H1 (cell line): ENCODE results near the gene SEC63. TPM values are rescaled to one million over a fixed set of nuclear protein-coding genes. Genes with fewer than 3 reads are reported as not detected.

Source experiments
- CTCF ChIA-PET: fragments of 300-600 bp; sonication (Branson Sonifier 250); formaldehyde crosslinking; loops from one replicate; lab custom pipeline; 2021; ENCODE audit not compliant: partially characterized antibody; lab: Charles Lee
- POLR2A ChIA-PET: fragments of 300-600 bp; sonication (Branson Sonifier 250); formaldehyde crosslinking; loops from one replicate; lab custom pipeline; 2021; ENCODE audit warnings: inconsistent platforms; ENCODE audit not compliant: partially characterized antibody; lab: Charles Lee
- DNase-seq, 2 experiments: peaks; one replicate each; pipeline versions ENCODE4 v3.0.0 to v3.0.0-alpha.2; 2010 to 2022; ENCODE audit warnings: low spot score in 2 of 2, low read depth in 1 of 2, mixed read lengths in 1 of 2
- FAIRE-seq: peaks from 2 replicates; lab custom pipeline; 2011; peaks lifted over from hg19 to GRCh38; lab: Jason Lieb, UNC
- H2AFZ ChIP-seq: 2 replicates; pipeline ENCODE4 v1.8.1; 2012; ENCODE audit warnings: low read length, inconsistent platforms
- H2AK5ac ChIP-seq: 2 replicates; pipeline ENCODE4 v1.6.1; 2013; ENCODE audit warnings: low read depth, low read length
- H2BK120ac ChIP-seq: replicated peaks from 2 replicates; pipeline ENCODE3; 2013; ENCODE audit warnings: low read depth, low read length, inconsistent platforms
- H2BK12ac ChIP-seq: 2 replicates; pipeline ENCODE4 v1.6.1; 2013; ENCODE audit warnings: low read depth, low read length
- H2BK15ac ChIP-seq: 2 replicates; pipeline ENCODE4 v1.6.1; 2013; ENCODE audit warnings: low read length
- H2BK20ac ChIP-seq: 2 replicates; pipeline ENCODE4 v1.6.1; 2013; ENCODE audit warnings: low read length
- H2BK5ac ChIP-seq: 2 replicates; pipeline ENCODE4 v1.6.1; 2013; ENCODE audit warnings: low read depth, low read length
- H3K14ac ChIP-seq: 2 replicates; pipeline ENCODE4 v1.6.1; 2013; ENCODE audit warnings: inconsistent platforms; ENCODE audit not compliant: insufficient read length
- H3K18ac ChIP-seq: 2 replicates; pipeline ENCODE4 v1.6.1; 2013; ENCODE audit warnings: low read length; ENCODE audit errors: extremely low read depth
- H3K23ac ChIP-seq: 2 replicates; pipeline ENCODE4 v1.6.1; 2013; ENCODE audit warnings: inconsistent platforms; ENCODE audit not compliant: insufficient read length
- H3K23me2 ChIP-seq: 2 replicates; pipeline ENCODE4 v1.6.1; 2013; ENCODE audit warnings: low read depth, low read length
- H3K27ac ChIP-seq: 2 replicates; pipeline ENCODE4 v1.6.1; 2011; ENCODE audit warnings: low read depth, low read length, inconsistent platforms
- H3K27me3 ChIP-seq, 4 experiments: replicated peaks in 1 of 4; 1 replicate in 1 of 4; 2 replicates in 3 of 4; pipeline versions ENCODE4 v1.6.1 to v1.8.1; 2011 to 2013; ENCODE audit warnings: low read length in 3 of 4, mild to moderate bottlenecking in 3 of 4, inconsistent platforms in 2 of 4, mixed read lengths in 2 of 4, moderate library complexity in 1 of 4; ENCODE audit not compliant: control insufficient read depth in 3 of 4, insufficient read depth in 3 of 4; ENCODE audit errors: extremely low read depth in 1 of 4
- H3K36me3 ChIP-seq, 4 experiments: 2 replicates each; pipeline versions ENCODE4 v1.6.1 to v1.8.1; 2011 to 2013; ENCODE audit warnings: mild to moderate bottlenecking in 4 of 4, low read length in 3 of 4, moderate library complexity in 2 of 4, control low read depth in 1 of 4, inconsistent platforms in 1 of 4; ENCODE audit not compliant: insufficient read depth in 4 of 4, control insufficient read depth in 2 of 4
- H3K4ac ChIP-seq: replicated peaks from 2 replicates; pipeline ENCODE3; 2013; ENCODE audit warnings: low read length, low read depth, mixed read lengths, inconsistent platforms; ENCODE audit not compliant: insufficient read length
- H3K4me1 ChIP-seq, 4 experiments: replicated peaks in 1 of 4; 1 replicate in 1 of 4; 2 replicates in 3 of 4; pipeline versions ENCODE4 v1.6.1 to v1.8.1; 2011 to 2013; ENCODE audit warnings: low read length in 3 of 4, inconsistent platforms in 2 of 4, mixed read lengths in 1 of 4; ENCODE audit not compliant: insufficient read depth in 4 of 4, control insufficient read depth in 3 of 4
- H3K4me2 ChIP-seq, 2 experiments: 2 replicates each; pipeline versions ENCODE4 v1.6.1 to v1.8.1; 2011 to 2013; ENCODE audit warnings: low read depth in 2 of 2, low read length in 2 of 2, control low read depth in 1 of 2, inconsistent platforms in 1 of 2, mild to moderate bottlenecking in 1 of 2; ENCODE audit not compliant: insufficient read depth in 1 of 2
- H3K4me3 ChIP-seq, 4 experiments: fragments of 200-600, 300-600 bp in 1 of 4; sonication (generic), shearing (Covaris generic), sonication (Bioruptor Twin) in 1 of 4; 2 replicates each; pipeline versions ENCODE4 v1.5.1 to v1.8.1; 2011 to 2016; ENCODE audit warnings: low read length in 4 of 4, low read depth in 3 of 4, control low read depth in 2 of 4, inconsistent platforms in 2 of 4, mild to moderate bottlenecking in 2 of 4, mixed read lengths in 1 of 4, moderate library complexity in 1 of 4; ENCODE audit not compliant: insufficient read depth in 2 of 4; ENCODE audit errors: extremely low read depth in 1 of 4
- H3K56ac ChIP-seq: replicated peaks from 2 replicates; pipeline ENCODE3; 2013; ENCODE audit warnings: low read depth, mild to moderate bottlenecking, mixed read lengths, low read length, inconsistent platforms; ENCODE audit not compliant: insufficient read length
- H3K79me1 ChIP-seq: 2 replicates; pipeline ENCODE4 v1.6.1; 2013; ENCODE audit warnings: low read depth, low read length, control low read depth
- H3K79me2 ChIP-seq, 2 experiments: 2 replicates each; pipeline versions ENCODE4 v1.6.1 to v1.8.1; 2012 to 2013; ENCODE audit warnings: low read length in 2 of 2, mild to moderate bottlenecking in 2 of 2, inconsistent platforms in 1 of 2; ENCODE audit not compliant: insufficient read depth in 2 of 2, control insufficient read depth in 1 of 2
- H3K9ac ChIP-seq, 4 experiments: replicated peaks in 1 of 4; 1 replicate in 1 of 4; 2 replicates in 3 of 4; pipeline versions ENCODE4 v1.6.1 to v1.8.1; 2011 to 2013; ENCODE audit warnings: low read depth in 3 of 4, low read length in 3 of 4, control low read depth in 2 of 4, mild to moderate bottlenecking in 2 of 4, moderate library complexity in 2 of 4, inconsistent platforms in 1 of 4; ENCODE audit errors: extremely low read depth in 1 of 4
- H3K9me3 ChIP-seq, 2 experiments: 2 replicates each; pipeline versions ENCODE4 v1.6.1 to v1.8.1; 2012 to 2013; ENCODE audit warnings: mild to moderate bottlenecking in 2 of 2, moderate library complexity in 2 of 2, control low read depth in 1 of 2, inconsistent platforms in 1 of 2, low read depth in 1 of 2, low read length in 1 of 2, mixed read lengths in 1 of 2; ENCODE audit not compliant: insufficient read depth in 2 of 2
- H4K20me1 ChIP-seq, 2 experiments: replicated peaks in 1 of 2; 2 replicates each; pipeline versions ENCODE3 to v1.8.1; 2011 to 2013; ENCODE audit warnings: inconsistent platforms in 2 of 2, low read length in 2 of 2, mild to moderate bottlenecking in 1 of 2; ENCODE audit not compliant: insufficient read depth in 2 of 2, control insufficient read depth in 1 of 2
- H4K5ac ChIP-seq: 2 replicates; pipeline ENCODE4 v1.6.1; 2013; ENCODE audit warnings: low read length, low read depth, mixed read lengths, inconsistent platforms; ENCODE audit not compliant: insufficient read length
- H4K8ac ChIP-seq: 2 replicates; pipeline ENCODE4 v1.8.0; 2013; ENCODE audit warnings: mild to moderate bottlenecking, moderate library complexity, low read length, inconsistent platforms; ENCODE audit not compliant: insufficient read depth; ENCODE audit errors: extremely low read depth
- H4K91ac ChIP-seq: replicated peaks from 2 replicates; pipeline ENCODE3; 2013; ENCODE audit warnings: low read length, mixed read lengths, inconsistent platforms; ENCODE audit not compliant: insufficient read length
- ASH2L ChIP-seq: fragments of 200-600, 300-600 bp; sonication (generic); IDR thresholded peaks from one replicate; pipeline ENCODE4 v1.7.1; 2017; ENCODE audit warnings: low read length
- CBX5 ChIP-seq: fragments of 300-800, 300-1000 bp; sonication (generic); IDR thresholded peaks from 2 replicates; pipeline ENCODE4 v1.7.1; 2016; ENCODE audit warnings: antibody characterized with exemption, low read length, low read depth
- EP300 ChIP-seq, 2 experiments: IDR thresholded peaks; 1 replicate in 1 of 2; 2 replicates in 1 of 2; pipeline ENCODE4 v1.6.1; 2011 to 2012; ENCODE audit warnings: low read depth in 2 of 2, low read length in 2 of 2, mild to moderate bottlenecking in 2 of 2, borderline replicate concordance in 1 of 2, inconsistent platforms in 1 of 2, moderate library complexity in 1 of 2
- GTF2F1 ChIP-seq: IDR thresholded peaks from 2 replicates; pipeline ENCODE4 v1.6.1; 2012; ENCODE audit warnings: low read depth, low read length, improper control_type of control experiment, borderline replicate concordance
- KDM4A ChIP-seq: IDR thresholded peaks from one replicate; pipeline ENCODE4 v1.7.1; 2012; ENCODE audit warnings: low read depth, mild to moderate bottlenecking, moderate library complexity, low read length, inconsistent platforms; ENCODE audit not compliant: severe bottlenecking
- RNF2 ChIP-seq: fragments of 200-900, 300-1000 bp; sonication (generic); IDR thresholded peaks from 2 replicates; pipeline ENCODE4 v1.7.1; 2016; ENCODE audit warnings: borderline replicate concordance, low read depth, mild to moderate bottlenecking, antibody characterized with exemption, low read length; ENCODE audit not compliant: poor library complexity, severe bottlenecking; ENCODE audit errors: missing control alignments
- SP4 ChIP-seq: IDR thresholded peaks from 2 replicates; pipeline ENCODE4 v1.6.1; 2012; ENCODE audit warnings: low read length, inconsistent platforms
- TAF7 ChIP-seq: optimal IDR thresholded peaks from 2 replicates; pipeline ENCODE3; 2011; ENCODE audit warnings: low read depth, mild to moderate bottlenecking, inconsistent platforms, low read length, moderate library complexity, borderline replicate concordance
- ZNF274 ChIP-seq: IDR thresholded peaks from 2 replicates; pipeline ENCODE4 v1.7.0; 2012; ENCODE audit warnings: low read length, borderline replicate concordance; ENCODE audit errors: extremely low read depth
- WGBS, 2 experiments: shearing (Covaris generic) in 1 of 2; methylation state at CpG; one replicate each; pipeline versions ENCODE4 v1.1.6 to v1.1.7; 2013 to 2015; ENCODE audit warnings: low lambda C conversion rate in 2 of 2, mixed read lengths in 2 of 2, inconsistent platforms in 1 of 2, low coverage in 1 of 2, missing lambda C conversion rate in 1 of 2; ENCODE audit not compliant: insufficient replicate concordance in 2 of 2, insufficient coverage in 1 of 2, insufficient read length in 1 of 2; ENCODE audit errors: extremely low coverage in 1 of 2, missing lambda C conversion rate in 1 of 2; 5-methylcytosine and 5-hydroxymethylcytosine counted together
- polyA plus RNA-seq, 7 experiments: library from polyadenylated mRNA; depleted of rRNA in 3 of 7; stranded (reverse) in 5 of 7; unstranded in 2 of 7; fragments of >200 nt in 5 of 7; fragments of 200-250 nt in 2 of 7; gene quantifications; 1 replicate in 5 of 7; 2 replicates in 1 of 7; 4 replicates in 1 of 7; pipeline versions ENCODE4 v1.2.1 to v1.2.3, GENCODE V29; 2011 to 2013; ENCODE audit warnings: missing spikeins in 2 of 7, mixed read lengths in 2 of 7
- total RNA-seq: library from RNA; stranded (reverse); fragmentation: NEBNext Ultra II Directional; extraction: Animal tissue kit (Norgen Biotek cat#: 25700); gene quantifications from 2 replicates; pipeline ENCODE4 v1.2.1, GENCODE V29; 2021
- TF ChIP-seq, protein P1 (sequence below): IDR thresholded peaks from 2 replicates; pipeline ENCODE4 v1.6.1; 2011; ENCODE audit warnings: low read length, improper control_type of control experiment
- TF ChIP-seq, protein P2 (sequence below): IDR thresholded peaks from 2 replicates; pipeline ENCODE4 v1.6.1; 2012; ENCODE audit warnings: low read length, inconsistent platforms

SEC63 gene
- total and polyA plus RNA-seq, 2 of the 8 experiments (the other 6 are each of a cell fraction or from before 2014, with no cell fraction given) = 17.3 to 121 TPM

DNA sequence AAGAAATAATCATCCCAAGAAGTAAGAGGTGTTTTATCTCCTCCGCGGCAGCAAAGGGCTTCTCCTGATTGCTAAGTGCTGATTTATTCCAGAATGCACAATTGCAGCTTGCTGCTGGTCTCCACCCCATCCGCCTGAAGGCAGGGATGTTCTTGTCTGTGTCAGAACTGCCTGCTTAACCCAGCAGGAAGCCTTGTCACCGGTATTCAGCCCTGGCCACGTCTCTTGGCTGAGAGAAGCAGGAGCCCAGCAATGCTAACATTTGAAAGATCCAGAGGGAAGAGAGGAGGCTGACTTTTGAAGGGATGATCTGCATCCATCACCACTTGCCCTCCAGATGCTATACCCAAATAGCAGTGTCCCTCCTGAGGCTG is 138.1 kb downstream of the SEC63 start:
- H3K79me2 ChIP-seq = no peaks in the 10 kb centered on the region
- H3K18ac ChIP-seq = no peak overlapping the region
- no peak overlapping the region for H2BK12ac ChIP-seq
- H4K20me1 ChIP-seq = no peaks in the 10 kb centered on the region
- H3K4me3 ChIP-seq = no peak overlapping the region
- H3K4ac ChIP-seq = no peak overlapping the region
- no peak overlapping the region for H3K9ac ChIP-seq
- H3K27ac ChIP-seq = no peak overlapping the region
- no peak overlapping the region for H3K23ac ChIP-seq
- no peaks in the 10 kb centered on the region for H3K23me2 ChIP-seq
- H2BK5ac ChIP-seq = no peak overlapping the region
- POLR2A ChIA-PET = no interaction called here
- peak in 1 of 2 experiments; percentile 49 for DNase-seq
- H3K36me3 ChIP-seq = no peaks in the 10 kb centered on the region
- H3K79me1 ChIP-seq = no peaks in the 10 kb centered on the region
- CTCF ChIA-PET = interaction anchor here (0.6 kb wide), 1 partner anchor 11 kb away, joined by 3 read pairs; no protein-coding TSS in a partner anchor
- no peak overlapping the region for H4K8ac ChIP-seq
- H4K5ac ChIP-seq = no peak overlapping the region
- no peak overlapping the region for H2BK120ac ChIP-seq
- H2AFZ ChIP-seq = no peak overlapping the region
- no peak overlapping the region for H2BK20ac ChIP-seq
- WGBS, 2 experiments = 53% methylated on average over 5 of the region's 5 CpGs; no CpG with 5 or more reads in 1 of the 2 experiments
- no peak overlapping the region for H3K4me2 ChIP-seq
- FAIRE-seq = no peak
- no peak overlapping the region for H3K56ac ChIP-seq
- H2BK15ac ChIP-seq = no peak overlapping the region
- no peaks in the 10 kb centered on the region for H3K27me3 ChIP-seq
- peaks cover 0 to 6% (median 1%) of the 10 kb centered on the region in 4 experiments; a peak in 3 of 7 replicates for H3K4me1 ChIP-seq
- H3K14ac ChIP-seq = no peak overlapping the region
- H3K9me3 ChIP-seq = no peaks in the 10 kb centered on the region
- no peak overlapping the region for H2AK5ac ChIP-seq
- no peak overlapping the region for H4K91ac ChIP-seq
- TF ChIP-seq KDM4A (no peak), SP4 (no peak), ZNF274 (no peak), RNF2 (no peak), CBX5 (no peak), GTF2F1 (no peak), TAF7 (no peak), EP300 (IDR thresholded peaks at IDR 0.05; ENCODE audit: borderline replicate concordance in 1 of 2, low read depth in 2 of 2, low read length in 2 of 2) (no peak), ASH2L (no peak)
- TF ChIP-seq, protein P1, sequence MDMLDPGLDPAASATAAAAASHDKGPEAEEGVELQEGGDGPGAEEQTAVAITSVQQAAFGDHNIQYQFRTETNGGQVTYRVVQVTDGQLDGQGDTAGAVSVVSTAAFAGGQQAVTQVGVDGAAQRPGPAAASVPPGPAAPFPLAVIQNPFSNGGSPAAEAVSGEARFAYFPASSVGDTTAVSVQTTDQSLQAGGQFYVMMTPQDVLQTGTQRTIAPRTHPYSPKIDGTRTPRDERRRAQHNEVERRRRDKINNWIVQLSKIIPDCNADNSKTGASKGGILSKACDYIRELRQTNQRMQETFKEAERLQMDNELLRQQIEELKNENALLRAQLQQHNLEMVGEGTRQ = no peak
- TF ChIP-seq, protein P2, sequence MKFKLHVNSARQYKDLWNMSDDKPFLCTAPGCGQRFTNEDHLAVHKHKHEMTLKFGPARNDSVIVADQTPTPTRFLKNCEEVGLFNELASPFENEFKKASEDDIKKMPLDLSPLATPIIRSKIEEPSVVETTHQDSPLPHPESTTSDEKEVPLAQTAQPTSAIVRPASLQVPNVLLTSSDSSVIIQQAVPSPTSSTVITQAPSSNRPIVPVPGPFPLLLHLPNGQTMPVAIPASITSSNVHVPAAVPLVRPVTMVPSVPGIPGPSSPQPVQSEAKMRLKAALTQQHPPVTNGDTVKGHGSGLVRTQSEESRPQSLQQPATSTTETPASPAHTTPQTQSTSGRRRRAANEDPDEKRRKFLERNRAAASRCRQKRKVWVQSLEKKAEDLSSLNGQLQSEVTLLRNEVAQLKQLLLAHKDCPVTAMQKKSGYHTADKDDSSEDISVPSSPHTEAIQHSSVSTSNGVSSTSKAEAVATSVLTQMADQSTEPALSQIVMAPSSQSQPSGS = no peak
